ENCODE data around the gene PTPRN2. TPM values are rescaled to one million over a fixed set of nuclear protein-coding genes. Genes with fewer than 3 reads are reported as not detected.

PTPRN2 gene
- total RNA-seq, 1 donor from 2014 or later, result 11.4 TPM

- H3K4me3 Mint-ChIP-seq (ENCODE audit: low read depth), result no peak overlapping the region
- peaks cover 2% of the 10 kb centered on the region for H3K36me3 Mint-ChIP-seq (ENCODE audit: insufficient read depth)
- TF ChIP-seq CTCF (IDR thresholded peaks at IDR 0.05; ENCODE audit: unreplicated experiment), result no peak
- H3K9me3 Mint-ChIP-seq (ENCODE audit: low read depth), result peaks cover 19% of the 10 kb centered on the region
- DNase-seq (ENCODE audit: low spot score, unreplicated experiment), result no peak
- H3K27me3 Mint-ChIP-seq, result no peaks in the 10 kb centered on the region
- H3K27ac Mint-ChIP-seq, result no peak overlapping the region
- no peaks in the 10 kb centered on the region for H3K4me1 Mint-ChIP-seq (ENCODE audit: low read depth)
These were observed 394.2 kb downstream of the PTPRN2 start for GRCh38 chr7:158193446-158193845.

- Mint-ChIP-seq H3K9me3 (ENCODE audit: low read depth) (peaks cover 19% of the 10 kb centered on the region), H3K27me3 (no peaks in the 10 kb centered on the region), H3K27ac (no peak overlapping the region), H3K36me3 (ENCODE audit: insufficient read depth) (peaks cover 2% of the 10 kb centered on the region), H3K4me3 (ENCODE audit: low read depth) (no peak overlapping the region), H3K4me1 (ENCODE audit: low read depth) (no peaks in the 10 kb centered on the region)
- DNase-seq (ENCODE audit: low spot score, unreplicated experiment), result no peak
- TF ChIP-seq CTCF (IDR thresholded peaks at IDR 0.05; ENCODE audit: unreplicated experiment), result no peak
These were observed 394.7 kb downstream of the PTPRN2 start for GRCh38 chr7:158192956-158193355.

GRCh38 chr7:158192184-158192835 lies 395.3 kb downstream of the PTPRN2 start:
- Mint-ChIP-seq H3K4me3 (ENCODE audit: low read depth) (no peak overlapping the region), H3K4me1 (ENCODE audit: low read depth) (no peaks in the 10 kb centered on the region), H3K27me3 (no peaks in the 10 kb centered on the region), H3K9me3 (ENCODE audit: low read depth) (peaks cover 19% of the 10 kb centered on the region), H3K27ac (no peak overlapping the region), H3K36me3 (ENCODE audit: insufficient read depth) (peaks cover 2% of the 10 kb centered on the region)
- TF ChIP-seq CTCF (IDR thresholded peaks at IDR 0.05; ENCODE audit: unreplicated experiment), result no peak
- no peak for DNase-seq (ENCODE audit: low spot score, unreplicated experiment)

- no peaks in the 10 kb centered on the region for H3K27me3 Mint-ChIP-seq
- no peak for TF ChIP-seq CTCF (IDR thresholded peaks at IDR 0.05; ENCODE audit: unreplicated experiment)
- H3K36me3 Mint-ChIP-seq (ENCODE audit: insufficient read depth), result peaks cover 2% of the 10 kb centered on the region
- H3K4me1 Mint-ChIP-seq (ENCODE audit: low read depth), result no peaks in the 10 kb centered on the region
- peaks cover 19% of the 10 kb centered on the region for H3K9me3 Mint-ChIP-seq (ENCODE audit: low read depth)
- no peak overlapping the region for H3K4me3 Mint-ChIP-seq (ENCODE audit: low read depth)
- no peak for DNase-seq (ENCODE audit: low spot score, unreplicated experiment)
- no peak overlapping the region for H3K27ac Mint-ChIP-seq
These were observed 396.0 kb downstream of the PTPRN2 start for GRCh38 chr7:158191671-158192070.

GRCh38 chr7:158190756-158191155 lies 396.9 kb downstream of the PTPRN2 start:
- Mint-ChIP-seq H3K27me3 (no peaks in the 10 kb centered on the region), H3K4me3 (ENCODE audit: low read depth) (no peak overlapping the region), H3K9me3 (ENCODE audit: low read depth) (peaks cover 11% of the 10 kb centered on the region), H3K4me1 (ENCODE audit: low read depth) (no peaks in the 10 kb centered on the region), H3K36me3 (ENCODE audit: insufficient read depth) (peaks cover 2% of the 10 kb centered on the region), H3K27ac (no peak overlapping the region)
- DNase-seq (ENCODE audit: low spot score, unreplicated experiment), result no peak
- no peak for TF ChIP-seq CTCF (IDR thresholded peaks at IDR 0.05; ENCODE audit: unreplicated experiment)
